ENCODE measurements around the gene PVALB. TPM values are rescaled to one million over a fixed set of nuclear protein-coding genes. Genes with fewer than 3 reads are reported as not detected.

PVALB gene
- total and polyA plus RNA-seq, 10 of the 15 experiments (the other 5 are each of a cell fraction or from before 2014, with no cell fraction given): not detected

- no peak for TF ChIP-seq CHD4 (IDR thresholded peaks at IDR 0.05)
- TF ChIP-seq, protein P1, sequence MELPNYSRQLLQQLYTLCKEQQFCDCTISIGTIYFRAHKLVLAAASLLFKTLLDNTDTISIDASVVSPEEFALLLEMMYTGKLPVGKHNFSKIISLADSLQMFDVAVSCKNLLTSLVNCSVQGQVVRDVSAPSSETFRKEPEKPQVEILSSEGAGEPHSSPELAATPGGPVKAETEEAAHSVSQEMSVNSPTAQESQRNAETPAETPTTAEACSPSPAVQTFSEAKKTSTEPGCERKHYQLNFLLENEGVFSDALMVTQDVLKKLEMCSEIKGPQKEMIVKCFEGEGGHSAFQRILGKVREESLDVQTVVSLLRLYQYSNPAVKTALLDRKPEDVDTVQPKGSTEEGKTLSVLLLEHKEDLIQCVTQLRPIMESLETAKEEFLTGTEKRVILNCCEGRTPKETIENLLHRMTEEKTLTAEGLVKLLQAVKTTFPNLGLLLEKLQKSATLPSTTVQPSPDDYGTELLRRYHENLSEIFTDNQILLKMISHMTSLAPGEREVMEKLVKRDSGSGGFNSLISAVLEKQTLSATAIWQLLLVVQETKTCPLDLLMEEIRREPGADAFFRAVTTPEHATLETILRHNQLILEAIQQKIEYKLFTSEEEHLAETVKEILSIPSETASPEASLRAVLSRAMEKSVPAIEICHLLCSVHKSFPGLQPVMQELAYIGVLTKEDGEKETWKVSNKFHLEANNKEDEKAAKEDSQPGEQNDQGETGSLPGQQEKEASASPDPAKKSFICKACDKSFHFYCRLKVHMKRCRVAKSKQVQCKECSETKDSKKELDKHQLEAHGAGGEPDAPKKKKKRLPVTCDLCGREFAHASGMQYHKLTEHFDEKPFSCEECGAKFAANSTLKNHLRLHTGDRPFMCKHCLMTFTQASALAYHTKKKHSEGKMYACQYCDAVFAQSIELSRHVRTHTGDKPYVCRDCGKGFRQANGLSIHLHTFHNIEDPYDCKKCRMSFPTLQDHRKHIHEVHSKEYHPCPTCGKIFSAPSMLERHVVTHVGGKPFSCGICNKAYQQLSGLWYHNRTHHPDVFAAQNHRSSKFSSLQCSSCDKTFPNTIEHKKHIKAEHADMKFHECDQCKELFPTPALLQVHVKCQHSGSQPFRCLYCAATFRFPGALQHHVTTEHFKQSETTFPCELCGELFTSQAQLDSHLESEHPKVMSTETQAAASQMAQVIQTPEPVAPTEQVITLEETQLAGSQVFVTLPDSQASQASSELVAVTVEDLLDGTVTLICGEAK (IDR thresholded peaks at IDR 0.05; ENCODE audit: borderline replicate concordance): peak; percentile 78
- no peak for TF ChIP-seq CBX5 (IDR thresholded peaks at IDR 0.05; ENCODE audit: low read depth)
- TF ChIP-seq SIX5 (IDR thresholded peaks at IDR 0.05; ENCODE audit: low read depth, low read length, severe bottlenecking): no peak
- peak; percentile 31; the same call in 1 of the 2 replicates for TF ChIP-seq MYB (IDR thresholded peaks at IDR 0.05; ENCODE audit: borderline replicate concordance, low read depth, low read length)
- TF ChIP-seq TCF12 (IDR thresholded peaks at IDR 0.05; ENCODE audit: low read depth, low read length): peak; percentile 99
- no peak for TF ChIP-seq HSF1 (IDR thresholded peaks at IDR 0.05; ENCODE audit: low read depth, low read length)
- no peak for TF ChIP-seq KLF5 (IDR thresholded peaks at IDR 0.05; ENCODE audit: partially characterized antibody)
- TF ChIP-seq SPI1 (IDR thresholded peaks at IDR 0.05; ENCODE audit: borderline replicate concordance, insufficient read depth, low read depth, low read length): peak; percentile 87
- peak; percentile 83; the same call in 1 of the 2 replicates for TF ChIP-seq HDGF (IDR thresholded peaks at IDR 0.05)
- TF ChIP-seq, protein P2, sequence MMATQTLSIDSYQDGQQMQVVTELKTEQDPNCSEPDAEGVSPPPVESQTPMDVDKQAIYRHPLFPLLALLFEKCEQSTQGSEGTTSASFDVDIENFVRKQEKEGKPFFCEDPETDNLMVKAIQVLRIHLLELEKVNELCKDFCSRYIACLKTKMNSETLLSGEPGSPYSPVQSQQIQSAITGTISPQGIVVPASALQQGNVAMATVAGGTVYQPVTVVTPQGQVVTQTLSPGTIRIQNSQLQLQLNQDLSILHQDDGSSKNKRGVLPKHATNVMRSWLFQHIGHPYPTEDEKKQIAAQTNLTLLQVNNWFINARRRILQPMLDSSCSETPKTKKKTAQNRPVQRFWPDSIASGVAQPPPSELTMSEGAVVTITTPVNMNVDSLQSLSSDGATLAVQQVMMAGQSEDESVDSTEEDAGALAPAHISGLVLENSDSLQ (IDR thresholded peaks at IDR 0.05): peak; percentile 65
- TF ChIP-seq ZNF217 (IDR thresholded peaks at IDR 0.05): peak; percentile 91
- peak; percentile 9 for TF ChIP-seq MXI1 (IDR thresholded peaks at IDR 0.05; ENCODE audit: low read depth, low read length)
- TF ChIP-seq FOXM1 (IDR thresholded peaks at IDR 0.05; ENCODE audit: low read depth, low read length): no peak
These were observed 45.7 kb upstream of the PVALB start (continued) for GRCh38 chr22:36862251-36863242.

Measured in GM12878 (cell line).